ENCODE measurements around the gene VPS72.

- TF ChIP-seq, protein P1, sequence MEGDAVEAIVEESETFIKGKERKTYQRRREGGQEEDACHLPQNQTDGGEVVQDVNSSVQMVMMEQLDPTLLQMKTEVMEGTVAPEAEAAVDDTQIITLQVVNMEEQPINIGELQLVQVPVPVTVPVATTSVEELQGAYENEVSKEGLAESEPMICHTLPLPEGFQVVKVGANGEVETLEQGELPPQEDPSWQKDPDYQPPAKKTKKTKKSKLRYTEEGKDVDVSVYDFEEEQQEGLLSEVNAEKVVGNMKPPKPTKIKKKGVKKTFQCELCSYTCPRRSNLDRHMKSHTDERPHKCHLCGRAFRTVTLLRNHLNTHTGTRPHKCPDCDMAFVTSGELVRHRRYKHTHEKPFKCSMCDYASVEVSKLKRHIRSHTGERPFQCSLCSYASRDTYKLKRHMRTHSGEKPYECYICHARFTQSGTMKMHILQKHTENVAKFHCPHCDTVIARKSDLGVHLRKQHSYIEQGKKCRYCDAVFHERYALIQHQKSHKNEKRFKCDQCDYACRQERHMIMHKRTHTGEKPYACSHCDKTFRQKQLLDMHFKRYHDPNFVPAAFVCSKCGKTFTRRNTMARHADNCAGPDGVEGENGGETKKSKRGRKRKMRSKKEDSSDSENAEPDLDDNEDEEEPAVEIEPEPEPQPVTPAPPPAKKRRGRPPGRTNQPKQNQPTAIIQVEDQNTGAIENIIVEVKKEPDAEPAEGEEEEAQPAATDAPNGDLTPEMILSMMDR (IDR thresholded peaks at IDR 0.05; ENCODE audit: insufficient read depth, low read length, poor library complexity, severe bottlenecking) = no peak
- no peak for TF ChIP-seq EZH2phosphoT487 (conservative IDR thresholded peaks at IDR 0.05; ENCODE audit: low read length)
These were observed 10.0 kb upstream of the VPS72 start for GRCh38 chr1:151199873-151200581.

All from SU-DHL-6 (cell line).